CD4-positive, alpha-beta T cell treated with Interleukin-2 at 100 ng/mL for 4 hours (primary cell): ENCODE data around the gene LHFPL4.
"Not testable (repeated sequence)": the region's sequence is repeated elsewhere in the genome, so short reads cannot be mapped to it uniquely, and the experiment has no call there.

Source experiments
- DNase-seq: peaks from one replicate; pipeline ENCODE4 v3.0.0-alpha.2; 2020; ENCODE audit warnings: low spot score

LHFPL4 gene

DNA sequence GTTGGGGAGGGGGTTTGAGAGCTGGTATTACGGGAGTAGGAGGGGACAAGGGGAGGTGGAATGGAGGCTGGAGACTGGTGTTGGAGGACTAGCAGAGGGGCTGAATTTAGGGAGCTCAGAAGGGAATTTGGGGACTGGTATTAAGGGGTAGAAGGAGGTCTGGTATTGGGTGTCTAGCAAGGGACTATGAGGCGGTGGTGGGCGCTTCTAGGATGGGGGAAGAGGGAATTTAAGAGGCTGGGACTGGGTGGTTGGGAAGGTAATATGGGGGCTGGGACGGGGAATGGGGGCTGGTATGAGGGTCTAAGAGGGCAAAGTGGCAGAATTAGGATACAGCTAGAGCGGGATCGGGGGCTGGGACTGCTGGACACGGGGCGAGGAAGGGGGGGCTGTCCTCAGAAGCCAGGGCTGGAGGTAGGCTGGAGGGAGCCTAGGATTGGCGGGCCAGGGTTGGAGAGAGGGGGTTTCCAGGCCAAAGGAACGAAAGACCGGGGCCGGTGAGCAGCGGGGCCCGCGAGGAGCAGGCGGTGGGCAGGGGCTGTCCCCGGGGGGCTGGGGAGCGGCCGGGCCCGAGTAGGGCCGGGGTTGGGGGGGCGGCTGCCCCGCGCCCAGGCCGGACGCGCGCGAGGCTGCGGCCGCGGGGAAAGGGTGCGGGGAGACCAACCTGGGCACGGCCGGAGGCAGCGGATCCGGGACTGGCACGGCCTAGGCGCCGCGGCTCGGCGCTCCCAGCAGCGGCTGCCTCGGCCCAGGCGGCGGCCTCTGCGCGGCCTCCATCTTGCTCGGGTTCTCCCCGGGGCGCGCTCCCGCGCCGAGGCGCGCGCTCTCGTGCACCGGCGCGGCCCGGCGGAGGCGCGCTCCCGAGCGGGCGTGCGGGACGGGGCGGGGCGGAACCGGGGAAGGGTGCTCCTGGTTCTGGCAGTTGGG, at the start of gene LHFPL4:
LHFPL4 (minus strand) TSS at position 802 of the 927 bp plus-strand sequence. CDS start 1,143 bp downstream, outside the sequence.
- no peak for DNase-seq

DNA sequence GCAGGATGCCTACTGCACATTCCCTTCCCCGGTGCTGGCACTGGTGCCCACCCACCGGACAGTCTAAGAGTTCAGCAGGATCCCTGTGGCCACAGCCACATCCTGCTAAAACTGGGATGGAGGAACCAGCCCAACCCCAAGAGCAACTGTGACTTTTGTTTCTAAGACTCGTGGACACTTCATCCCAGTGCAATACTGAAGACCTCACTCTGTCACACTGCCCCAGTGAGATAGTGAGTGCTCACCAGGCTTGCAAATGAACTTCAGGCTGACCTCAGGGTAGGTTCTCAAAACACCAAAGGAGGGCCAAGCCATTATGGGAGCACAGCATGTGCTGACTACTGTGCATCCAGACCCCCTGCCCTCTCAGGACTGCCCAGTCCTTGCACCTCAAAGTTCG, 49.0 kb upstream of the LHFPL4 start:
- no peak for DNase-seq

DNA sequence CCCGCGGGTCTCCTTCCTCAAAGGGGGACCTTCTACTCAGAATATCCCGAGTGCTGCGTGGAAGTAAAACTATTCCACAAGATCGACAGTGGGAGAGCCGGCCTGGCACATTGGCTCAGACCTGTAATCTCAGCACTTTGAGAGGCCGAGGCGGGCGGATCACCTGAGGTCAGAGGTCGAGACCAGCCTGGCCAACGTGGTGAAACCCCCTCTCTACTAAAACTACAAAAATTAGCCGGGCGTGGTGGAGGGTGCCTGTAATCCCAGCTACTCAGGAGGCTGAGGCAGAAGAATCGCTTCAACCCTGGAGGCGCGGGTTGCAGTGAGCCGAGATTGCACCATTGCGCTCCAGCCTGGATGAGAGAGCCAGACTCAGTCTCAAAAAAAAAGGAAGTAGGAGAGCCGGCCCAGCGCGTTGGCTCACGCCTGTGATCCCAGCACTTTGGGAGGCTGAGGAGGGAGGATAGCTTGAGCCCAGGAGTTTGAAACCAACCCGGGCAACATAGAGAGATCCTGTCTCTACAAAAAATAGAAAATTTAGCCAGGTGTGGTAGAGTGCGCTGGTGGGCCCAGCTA, 47.5 kb upstream of the LHFPL4 start:
- not testable (repeated sequence) for DNase-seq

DNA sequence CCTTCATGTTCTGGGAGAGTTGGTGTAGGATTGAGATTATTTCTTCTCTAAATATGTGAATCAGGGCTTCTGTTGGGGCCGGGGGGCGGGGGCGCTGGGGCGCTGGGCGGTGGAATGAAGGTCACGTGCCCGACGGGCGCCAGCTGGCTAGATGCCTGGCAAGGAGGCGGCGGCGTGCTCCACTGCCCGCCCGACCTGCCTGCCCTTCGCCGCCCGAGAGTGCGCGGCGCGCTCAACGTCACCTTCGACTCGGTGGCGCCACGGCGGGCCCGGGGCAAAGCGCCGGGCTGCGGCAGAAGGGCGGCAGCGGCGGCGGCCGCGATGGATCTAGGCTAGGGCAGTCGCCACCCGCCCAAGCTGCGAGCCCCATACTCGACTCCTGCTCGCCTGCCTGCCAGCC, 47.0 kb upstream of the LHFPL4 start:
- no peak for DNase-seq

DNA sequence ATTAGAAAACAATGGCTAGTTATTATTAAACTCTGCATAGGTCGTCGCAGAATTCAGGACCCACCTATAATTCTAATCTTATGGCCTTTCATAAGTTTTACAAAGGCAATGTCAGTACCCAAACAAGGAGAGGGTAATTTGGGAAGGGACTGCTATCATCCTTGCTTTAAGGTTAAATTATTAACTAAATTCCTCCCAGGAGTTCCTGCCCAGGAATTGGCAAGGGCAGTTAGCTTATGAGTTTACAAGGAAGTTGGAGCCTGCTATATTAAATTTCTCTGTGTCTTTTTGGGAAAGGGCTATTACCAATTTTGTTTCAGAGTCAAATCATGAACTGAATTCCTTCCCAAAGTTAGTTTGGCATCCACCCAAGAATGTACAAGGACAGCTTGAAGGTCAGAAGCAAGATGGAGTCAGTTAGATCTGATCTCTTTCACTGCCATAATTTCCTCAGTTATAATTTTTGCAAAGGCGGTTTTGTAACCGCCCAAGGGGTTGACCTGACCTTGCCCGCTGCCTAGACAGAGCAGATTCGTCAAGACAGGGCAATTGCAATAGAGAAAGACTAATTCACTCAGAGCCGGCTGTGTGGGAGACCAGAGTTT, 45.3 kb upstream of the LHFPL4 start:
- no peak for DNase-seq

DNA sequence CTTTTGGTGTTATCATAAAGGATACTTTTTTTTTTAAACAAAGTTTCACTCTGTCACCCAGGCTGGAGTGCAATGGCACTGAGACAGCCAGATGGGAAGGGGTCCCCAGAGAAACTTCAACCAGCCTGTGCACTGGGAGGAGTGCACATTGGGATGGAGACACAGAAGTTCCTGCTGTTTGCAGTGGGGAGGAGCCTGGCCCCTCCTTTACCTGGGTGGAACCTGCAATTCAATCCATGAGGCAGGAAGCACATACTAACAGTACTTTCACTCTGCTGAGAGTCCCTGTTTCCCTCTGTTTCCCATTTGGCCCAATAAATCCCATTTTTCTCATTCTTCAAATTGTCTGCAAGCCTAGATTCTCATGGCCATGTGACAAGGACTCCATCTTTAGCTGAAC, 42.3 kb upstream of the LHFPL4 start:
- no peak for DNase-seq

DNA sequence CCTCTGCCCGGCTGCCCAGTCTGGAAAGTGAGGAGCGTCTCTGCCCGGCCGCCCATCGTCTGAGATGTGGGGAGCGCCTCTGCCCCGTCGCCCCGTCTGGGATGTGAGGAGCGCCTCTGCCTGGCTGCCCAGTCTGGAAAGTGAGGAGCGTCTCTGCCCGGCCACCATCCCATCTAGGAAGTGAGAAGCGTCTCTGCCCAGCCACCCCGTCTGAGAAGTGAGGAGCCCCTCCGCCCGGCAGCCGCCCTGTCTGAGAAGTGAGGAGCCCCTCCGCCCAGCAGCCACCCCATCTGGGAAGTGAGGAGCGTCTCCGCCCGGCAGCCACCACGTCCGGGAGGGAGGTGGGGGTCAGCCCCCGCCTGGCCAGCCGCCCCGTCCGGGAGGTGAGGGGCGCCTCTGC, 38.2 kb upstream of the LHFPL4 start:
- DNase-seq: not testable (repeated sequence)

DNA sequence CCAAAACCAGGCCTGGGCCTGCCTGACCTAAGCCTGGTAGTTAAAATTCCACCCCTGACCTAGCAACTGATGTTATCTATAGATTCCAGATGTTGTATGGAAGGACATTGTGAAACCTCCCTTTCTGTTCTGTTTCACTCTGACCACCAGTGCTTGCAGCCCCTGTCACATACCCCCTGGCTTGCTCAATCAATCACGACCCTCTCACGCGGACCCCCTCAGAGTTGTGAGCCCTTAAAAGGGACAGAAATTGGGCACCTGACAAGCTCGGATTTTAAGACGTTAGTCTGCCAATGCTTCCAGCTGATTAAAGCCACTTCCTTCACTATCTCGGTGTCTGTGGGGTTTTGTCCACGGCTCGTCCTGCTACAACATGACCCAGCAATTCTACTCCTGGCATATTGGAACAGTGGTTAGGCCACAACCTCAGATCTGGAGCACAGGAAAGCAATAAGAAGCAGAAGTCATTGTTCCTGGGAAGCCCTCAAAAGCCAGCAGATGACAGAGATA, 36.7 kb upstream of the LHFPL4 start:
- DNase-seq: no peak

DNA sequence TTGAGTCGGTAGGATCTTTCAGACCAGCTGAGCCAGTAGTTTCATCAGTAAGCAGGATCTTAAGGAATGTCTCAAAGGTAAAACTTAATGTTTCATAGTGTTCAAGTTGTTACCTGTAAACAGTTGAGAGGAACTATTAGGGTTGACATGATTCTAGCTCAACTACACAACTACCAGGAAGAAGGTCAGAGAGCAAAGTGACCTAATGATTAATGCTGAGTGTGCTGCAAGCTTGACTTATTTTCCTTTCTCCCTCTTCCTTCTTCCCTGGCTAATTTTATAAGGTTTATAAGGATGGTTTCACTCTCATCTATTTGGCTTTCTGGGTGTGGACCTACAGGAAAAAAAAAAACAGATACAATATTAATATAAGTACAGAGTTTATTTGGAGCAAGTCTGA, 30.2 kb upstream of the LHFPL4 start:
- no peak for DNase-seq

DNA sequence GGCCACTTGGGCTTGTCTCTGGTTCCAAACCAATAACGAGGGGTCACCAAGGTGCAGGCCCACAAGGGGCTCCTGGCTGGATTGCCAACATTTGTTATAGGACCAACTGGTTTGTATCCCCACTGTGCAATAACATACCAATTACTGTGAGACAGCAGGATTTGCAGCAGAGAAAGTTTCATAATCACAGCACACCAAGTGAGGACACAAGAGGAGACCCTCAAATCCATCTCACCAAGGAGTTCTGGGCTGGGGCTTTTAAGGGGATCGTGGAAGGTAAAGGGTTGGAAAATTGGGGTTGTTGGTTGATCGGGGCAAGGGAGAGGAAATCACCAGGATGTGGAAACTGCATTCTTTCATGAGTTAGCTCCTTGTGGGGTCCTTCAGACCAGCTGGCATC, 29.7 kb upstream of the LHFPL4 start:
- DNase-seq: no peak

DNA sequence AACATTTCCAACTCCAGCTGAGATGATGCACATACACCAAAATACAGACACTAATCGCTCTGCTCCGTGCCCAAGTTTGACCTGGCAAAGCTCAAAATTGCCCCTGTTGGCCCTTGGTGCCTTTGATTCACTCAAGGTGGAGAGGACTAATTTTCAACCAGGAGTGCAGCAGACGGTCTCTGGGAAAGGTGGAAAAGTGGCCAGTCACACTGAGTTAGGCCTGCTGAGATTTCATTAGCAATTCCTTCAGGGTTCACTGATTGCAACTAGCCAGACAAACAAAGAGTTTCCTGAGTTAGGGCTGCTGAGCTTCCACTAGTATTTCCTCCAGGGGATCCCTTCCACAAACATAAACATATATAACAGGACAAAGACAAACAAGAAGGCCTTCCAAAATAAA, 28.7 kb upstream of the LHFPL4 start:
- no peak for DNase-seq

DNA sequence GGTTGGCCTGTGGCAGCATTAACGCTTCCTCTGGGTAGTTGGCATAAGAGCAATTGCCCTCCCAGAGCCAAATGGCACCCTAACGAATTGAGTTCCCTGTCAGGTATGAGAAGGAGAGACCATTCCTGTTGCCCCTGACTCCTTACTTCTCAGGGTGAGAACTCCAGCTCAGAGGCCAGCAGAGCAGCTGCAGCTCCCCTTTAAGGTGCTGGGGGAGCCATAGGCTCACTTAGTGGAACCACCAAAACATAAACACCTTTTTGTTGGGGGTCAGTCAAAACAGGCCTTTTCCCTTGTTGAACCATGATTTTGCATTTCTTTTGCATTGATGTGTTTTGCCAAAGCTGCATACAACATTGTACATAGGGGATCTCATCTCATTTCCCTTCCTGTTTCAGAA, 28.1 kb upstream of the LHFPL4 start:
- no peak for DNase-seq

DNA sequence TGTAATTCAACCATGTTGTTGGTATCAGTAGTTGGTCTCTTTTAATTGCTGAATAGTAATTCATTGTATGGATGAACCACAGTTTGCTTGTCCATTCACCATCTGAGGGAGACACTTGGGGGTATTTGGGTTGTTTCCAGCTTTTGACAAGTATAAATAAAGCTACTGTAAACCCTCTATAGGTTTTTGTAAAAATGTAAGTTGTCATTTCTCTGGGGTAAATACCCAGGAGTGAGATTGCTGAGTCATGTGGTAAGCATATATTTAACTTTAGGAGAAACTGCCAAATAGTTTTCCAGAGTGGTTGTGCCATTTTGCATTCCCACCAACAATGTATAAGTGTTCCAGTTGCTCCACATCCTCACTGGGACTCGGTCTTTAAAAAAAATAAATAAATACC, 15.4 kb upstream of the LHFPL4 start:
- DNase-seq: no peak

DNA sequence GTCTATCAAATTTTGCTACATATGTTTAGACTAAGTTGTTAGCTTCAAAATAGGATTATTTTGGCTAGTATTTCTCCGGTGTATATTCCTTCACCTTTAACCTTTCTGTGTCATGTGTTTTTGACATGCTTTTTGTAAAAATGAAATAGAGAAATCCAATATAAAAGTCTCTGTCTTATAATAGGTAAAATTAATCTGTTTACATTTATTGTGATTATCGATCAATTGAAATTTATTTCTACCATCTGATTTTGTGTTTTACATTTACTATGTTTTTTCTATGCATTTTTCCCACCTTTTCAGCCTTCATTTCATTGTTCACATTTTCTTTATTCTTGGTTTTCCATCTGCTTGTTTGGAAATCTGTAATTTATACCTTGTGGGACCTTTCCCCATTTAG, 11.7 kb upstream of the LHFPL4 start:
- no peak for DNase-seq

DNA sequence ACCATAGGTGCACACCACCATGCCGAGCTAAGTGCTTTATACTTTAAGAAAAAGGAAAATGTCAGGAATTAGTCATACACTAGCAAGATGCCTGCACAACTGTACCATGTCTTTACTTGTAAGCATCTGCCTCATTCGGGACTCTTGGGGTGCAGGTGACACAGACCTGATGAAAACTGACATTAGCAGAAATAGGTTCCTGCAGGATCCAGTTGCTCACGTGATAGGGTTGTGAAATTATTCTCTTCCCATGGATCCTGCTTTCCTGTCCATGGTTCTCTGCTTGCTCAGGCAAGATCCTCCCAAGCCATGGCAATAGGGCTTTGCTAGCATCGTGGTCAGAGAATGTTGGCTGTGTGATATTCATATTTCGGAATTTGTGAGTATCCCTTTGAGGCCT, 10.2 kb upstream of the LHFPL4 start:
- no peak for DNase-seq

DNA sequence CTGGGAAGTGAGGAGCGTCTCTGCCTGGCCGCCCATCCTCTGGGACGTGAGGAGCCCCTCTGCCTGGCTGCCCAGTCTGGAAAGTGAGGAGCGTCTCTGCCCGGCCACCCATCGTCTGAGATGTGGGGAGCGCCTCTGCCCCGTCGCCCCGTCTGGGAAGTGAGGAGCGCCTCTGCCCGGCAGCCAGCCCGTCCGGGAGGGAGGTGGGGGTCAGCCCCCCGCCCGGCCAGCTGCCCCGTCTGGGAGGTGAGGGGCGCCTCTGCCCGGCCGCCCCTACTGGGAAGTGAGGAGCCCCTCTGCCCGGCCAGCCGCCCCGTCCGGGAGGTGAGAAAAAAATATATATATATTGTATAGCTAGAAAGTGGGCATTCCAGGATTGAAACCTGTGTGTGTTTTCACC, 6.4 kb upstream of the LHFPL4 start:
- not testable (repeated sequence) for DNase-seq

DNA sequence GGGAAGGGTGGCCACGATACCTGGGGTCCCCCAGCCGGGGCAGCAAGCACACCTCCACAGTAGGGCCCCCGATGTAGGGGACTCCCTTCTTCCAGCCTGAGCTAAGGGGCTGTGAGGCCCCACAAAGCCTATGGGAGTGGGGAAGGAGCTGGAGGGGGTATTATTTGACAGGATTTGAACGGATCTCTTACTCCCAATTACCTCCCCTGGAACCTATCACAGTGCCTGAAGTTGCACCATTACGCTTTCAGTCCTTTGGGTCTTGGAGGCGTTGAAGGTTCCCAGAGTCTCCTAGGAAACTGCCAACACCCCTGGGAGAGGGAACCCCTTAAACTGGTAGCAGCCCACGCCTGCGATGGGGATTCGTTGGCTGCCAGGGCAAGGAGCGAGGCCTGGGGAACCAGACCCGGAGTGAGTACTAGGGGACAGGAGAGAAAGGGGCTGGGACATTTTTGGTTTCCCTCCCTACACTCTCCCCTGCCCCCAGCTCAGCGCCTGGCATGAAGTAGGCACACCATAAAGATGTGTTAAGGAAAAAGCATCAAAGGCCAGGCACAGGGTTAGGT, 409 bp upstream of the LHFPL4 start:
- no peak for DNase-seq

DNA sequence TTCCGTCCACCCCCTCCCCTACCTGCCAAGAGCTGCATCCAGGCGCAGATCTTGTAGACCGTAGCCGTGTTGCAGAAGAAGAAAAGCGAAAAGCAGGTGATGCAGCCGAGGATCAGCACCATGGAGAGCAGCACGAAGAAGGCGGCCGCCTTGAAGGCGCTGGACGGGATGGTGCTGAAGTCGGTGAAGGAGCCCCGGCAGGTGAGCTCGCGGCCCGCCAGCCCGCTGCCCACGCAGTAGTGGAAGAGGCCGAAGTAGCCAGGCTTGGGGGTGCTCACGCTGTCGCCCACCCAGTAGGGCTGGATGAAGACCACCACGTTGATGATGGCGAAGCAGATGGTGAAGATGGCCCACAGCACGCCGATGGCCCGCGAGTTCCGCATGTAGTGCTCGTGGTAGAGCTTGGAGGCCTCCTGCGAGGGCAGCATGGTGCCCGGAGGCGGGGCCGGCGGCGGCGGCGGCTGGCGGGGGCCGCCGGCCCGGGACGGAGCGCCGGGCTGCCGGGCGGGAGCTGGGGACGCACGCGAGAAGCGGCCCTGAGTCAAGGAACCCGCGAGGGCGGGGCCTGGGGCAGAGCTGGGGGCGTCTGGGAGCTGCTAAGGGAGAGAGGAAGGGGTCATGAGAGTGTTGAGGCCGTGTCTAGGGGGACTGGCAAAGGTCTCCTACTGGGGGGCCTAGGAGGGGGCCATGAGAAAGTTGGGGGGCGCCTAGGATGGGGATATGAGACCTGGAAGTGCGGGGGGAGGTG, 1.2 kb downstream of the LHFPL4 start:
- DNase-seq: no peak

DNA sequence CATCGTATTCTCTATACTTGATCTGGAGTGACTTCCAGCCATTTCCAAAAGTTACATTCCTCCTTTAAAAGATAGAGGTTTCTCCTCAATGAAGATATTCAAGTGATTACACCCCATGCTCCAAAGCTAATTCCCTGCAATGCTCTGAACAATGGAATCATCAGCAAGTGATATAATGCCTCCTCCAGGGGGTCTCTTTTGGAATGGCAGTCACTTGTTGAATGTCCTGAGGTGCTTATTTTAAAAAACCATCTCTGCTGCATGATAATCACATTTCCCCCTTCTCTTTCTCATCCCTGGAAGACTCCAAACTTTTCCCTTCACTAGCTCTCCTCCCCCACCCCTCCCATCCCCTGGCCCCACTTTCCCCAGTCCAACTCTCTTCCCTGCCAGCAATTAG, 2.6 kb downstream of the LHFPL4 start:
- DNase-seq: no peak

DNA sequence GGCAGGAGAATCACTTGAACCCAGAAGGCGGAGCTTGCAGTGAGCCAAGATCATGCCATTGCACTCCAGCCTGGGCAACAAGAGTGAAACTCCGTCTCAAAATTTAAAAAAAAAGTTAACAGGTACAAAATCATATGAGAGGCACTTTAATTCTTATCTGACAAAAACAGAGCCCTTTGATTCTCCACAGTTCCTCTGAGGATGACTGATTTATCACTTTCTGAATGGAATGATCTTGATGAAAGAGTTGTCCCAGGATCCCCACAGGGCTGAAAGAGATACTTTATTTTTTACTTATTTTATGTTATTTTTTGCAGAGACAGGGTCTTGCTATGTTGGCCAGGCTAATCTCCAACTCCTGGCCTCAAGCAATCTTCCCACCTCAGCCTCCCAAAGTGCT, 4.0 kb downstream of the LHFPL4 start:
- no peak for DNase-seq

DNA sequence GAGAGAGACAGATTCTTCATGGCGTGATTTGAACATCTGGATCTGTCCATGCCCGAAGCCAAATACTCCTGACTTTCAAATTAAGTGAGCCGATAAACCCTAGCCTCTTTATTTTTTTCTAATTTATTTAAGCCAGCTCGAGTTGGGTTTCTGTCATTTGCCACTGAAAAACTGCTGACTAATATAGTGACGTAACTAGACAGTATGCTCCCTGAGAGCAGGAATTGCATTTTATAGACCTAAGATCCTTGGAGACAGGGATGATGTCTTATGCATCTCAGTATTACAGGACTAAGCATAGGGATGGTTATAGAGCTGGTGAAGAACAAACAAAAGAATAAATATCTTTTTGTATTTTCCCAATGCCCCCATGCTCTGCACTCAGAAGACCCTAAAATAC, 4.6 kb downstream of the LHFPL4 start:
- DNase-seq: no peak

DNA sequence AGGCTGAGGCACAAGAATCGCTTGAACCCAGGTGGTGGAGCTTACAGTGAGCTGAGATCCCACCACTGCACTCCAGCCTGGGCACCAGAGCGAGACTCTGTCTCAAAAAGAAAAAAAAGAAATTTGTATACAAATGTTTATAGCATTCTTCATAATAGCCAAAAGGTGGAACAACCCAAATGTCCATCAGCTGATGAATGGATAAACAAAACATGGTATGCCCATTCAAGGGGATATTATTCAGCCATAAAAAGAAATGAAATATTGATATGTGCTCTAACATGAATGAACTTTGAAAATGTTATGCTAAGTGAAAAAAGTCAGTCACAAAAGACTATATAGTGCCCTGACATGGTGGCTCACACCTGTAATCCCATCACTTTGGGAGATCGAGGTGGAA, 11.4 kb downstream of the LHFPL4 start:
- DNase-seq: no peak
